Upper lobe of right lung (tissue), 1 donor: Measurements from ENCODE around the gene CNST. TPM values are rescaled to one million over a fixed set of nuclear protein-coding genes. Genes with fewer than 3 reads are reported as not detected.
A peak's percentile ranks its signal among the peaks of the same experiment; 100 is the strongest.

ENCODE experiments used
- ATAC-seq: fragments of 200-7000 bp; cut with Tn5 transposase; one replicate; pipeline ENCODE4 v1.9.1; 2020; ENCODE audit warnings: mild to moderate bottlenecking, moderate library complexity
- DNase-seq: peaks from one replicate; pipeline ENCODE4 v3.0.0-alpha.2; 2020
- H3K27ac ChIP-seq: fragments of 200-600 bp; one replicate; pipeline ENCODE4 v1.8.0; 2022
- H3K27me3 ChIP-seq: fragments of 200-600 bp; one replicate; pipeline ENCODE4 v1.8.0; 2022; ENCODE audit warnings: mild to moderate bottlenecking
- H3K36me3 ChIP-seq: fragments of 200-600 bp; one replicate; pipeline ENCODE4 v1.8.0; 2022
- H3K4me1 ChIP-seq: fragments of 200-600 bp; one replicate; pipeline ENCODE4 v1.8.0; 2022
- H3K4me3 ChIP-seq: fragments of 200-600 bp; one replicate; pipeline ENCODE4 v1.8.0; 2022; ENCODE audit warnings: mild to moderate bottlenecking
- H3K9me3 ChIP-seq: fragments of 200-600 bp; one replicate; pipeline ENCODE4 v1.8.0; 2022
- intact Hi-C: fragments of 100-400 bp; cut with DNase I; formaldehyde crosslinking; loops from one replicate; pipeline ENCODE4 v1.11.0; 2022
- total RNA-seq: library from RNA; stranded (reverse); fragmentation: NEBNext Ultra II Directional; extraction: Animal tissue kit (Norgen Biotek cat#: 25700); gene quantifications from one replicate; pipeline ENCODE4 v1.2.1, GENCODE V29; 2021
- TF ChIP-seq, protein P1 (sequence below): fragments of 200-600 bp; IDR thresholded peaks from one replicate; pipeline ENCODE4 v1.8.0; 2022; ENCODE audit warnings: antibody characterized with exemption
- donor health status: DM: no; HTN: yes; CAD: no; lungs with severe emphysema.

The CNST gene
- total RNA-seq, 1 donor from 2014 or later: 29.8 TPM

DNA sequence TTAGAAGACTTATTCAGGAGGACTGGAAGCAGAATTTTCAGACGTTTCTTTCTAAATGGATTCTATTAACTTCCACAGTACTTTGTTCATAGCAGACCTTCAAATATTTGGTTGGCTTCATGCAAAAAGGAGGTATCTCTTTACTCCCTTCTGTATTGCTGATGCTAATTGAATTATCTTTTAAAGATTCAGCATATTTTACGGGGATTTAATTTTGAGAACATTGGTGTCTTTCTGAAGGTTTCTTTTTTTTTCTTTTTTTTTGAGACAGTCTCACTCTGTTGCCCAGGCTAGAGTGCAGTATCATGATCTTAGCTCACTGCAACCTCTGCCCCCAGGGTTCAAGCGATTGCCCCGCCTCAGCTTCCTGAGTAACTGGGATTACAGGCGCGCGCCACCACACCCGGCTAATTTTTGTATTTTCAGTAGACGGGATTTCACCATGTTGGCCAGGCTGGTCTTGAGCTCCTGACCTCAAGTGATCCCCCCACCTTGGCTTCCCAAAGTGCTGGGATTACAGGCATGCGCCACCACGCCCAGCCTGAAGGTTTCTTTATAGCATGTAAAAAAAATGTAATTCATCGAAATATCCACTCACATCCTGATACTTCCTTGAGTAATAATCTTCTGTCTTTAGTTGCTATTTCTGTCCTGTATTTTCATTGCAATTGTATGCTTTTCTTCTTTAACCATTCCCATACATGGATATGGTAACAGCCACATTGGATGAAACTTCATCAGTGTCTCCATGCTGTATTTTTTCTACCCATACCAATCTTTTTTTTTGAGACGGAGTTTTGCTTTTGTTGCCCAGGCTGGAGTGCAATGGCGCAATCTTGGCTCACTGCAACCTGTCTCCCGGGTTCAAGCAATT lies 14.5 kb downstream of the CNST start:
- no peak for ATAC-seq
- no peak overlapping the region for H3K4me3 ChIP-seq
- no peaks in the 10 kb centered on the region for H3K27me3 ChIP-seq
- no peaks in the 10 kb centered on the region for H3K9me3 ChIP-seq
- intact Hi-C loops: no loop called here
- peaks cover 3% of the 10 kb centered on the region for H3K36me3 ChIP-seq
- no peak for DNase-seq
- TF ChIP-seq, protein P1, sequence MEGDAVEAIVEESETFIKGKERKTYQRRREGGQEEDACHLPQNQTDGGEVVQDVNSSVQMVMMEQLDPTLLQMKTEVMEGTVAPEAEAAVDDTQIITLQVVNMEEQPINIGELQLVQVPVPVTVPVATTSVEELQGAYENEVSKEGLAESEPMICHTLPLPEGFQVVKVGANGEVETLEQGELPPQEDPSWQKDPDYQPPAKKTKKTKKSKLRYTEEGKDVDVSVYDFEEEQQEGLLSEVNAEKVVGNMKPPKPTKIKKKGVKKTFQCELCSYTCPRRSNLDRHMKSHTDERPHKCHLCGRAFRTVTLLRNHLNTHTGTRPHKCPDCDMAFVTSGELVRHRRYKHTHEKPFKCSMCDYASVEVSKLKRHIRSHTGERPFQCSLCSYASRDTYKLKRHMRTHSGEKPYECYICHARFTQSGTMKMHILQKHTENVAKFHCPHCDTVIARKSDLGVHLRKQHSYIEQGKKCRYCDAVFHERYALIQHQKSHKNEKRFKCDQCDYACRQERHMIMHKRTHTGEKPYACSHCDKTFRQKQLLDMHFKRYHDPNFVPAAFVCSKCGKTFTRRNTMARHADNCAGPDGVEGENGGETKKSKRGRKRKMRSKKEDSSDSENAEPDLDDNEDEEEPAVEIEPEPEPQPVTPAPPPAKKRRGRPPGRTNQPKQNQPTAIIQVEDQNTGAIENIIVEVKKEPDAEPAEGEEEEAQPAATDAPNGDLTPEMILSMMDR: no peak
- H3K27ac ChIP-seq: no peak overlapping the region
- peaks cover 35% of the 10 kb centered on the region for H3K4me1 ChIP-seq

DNA sequence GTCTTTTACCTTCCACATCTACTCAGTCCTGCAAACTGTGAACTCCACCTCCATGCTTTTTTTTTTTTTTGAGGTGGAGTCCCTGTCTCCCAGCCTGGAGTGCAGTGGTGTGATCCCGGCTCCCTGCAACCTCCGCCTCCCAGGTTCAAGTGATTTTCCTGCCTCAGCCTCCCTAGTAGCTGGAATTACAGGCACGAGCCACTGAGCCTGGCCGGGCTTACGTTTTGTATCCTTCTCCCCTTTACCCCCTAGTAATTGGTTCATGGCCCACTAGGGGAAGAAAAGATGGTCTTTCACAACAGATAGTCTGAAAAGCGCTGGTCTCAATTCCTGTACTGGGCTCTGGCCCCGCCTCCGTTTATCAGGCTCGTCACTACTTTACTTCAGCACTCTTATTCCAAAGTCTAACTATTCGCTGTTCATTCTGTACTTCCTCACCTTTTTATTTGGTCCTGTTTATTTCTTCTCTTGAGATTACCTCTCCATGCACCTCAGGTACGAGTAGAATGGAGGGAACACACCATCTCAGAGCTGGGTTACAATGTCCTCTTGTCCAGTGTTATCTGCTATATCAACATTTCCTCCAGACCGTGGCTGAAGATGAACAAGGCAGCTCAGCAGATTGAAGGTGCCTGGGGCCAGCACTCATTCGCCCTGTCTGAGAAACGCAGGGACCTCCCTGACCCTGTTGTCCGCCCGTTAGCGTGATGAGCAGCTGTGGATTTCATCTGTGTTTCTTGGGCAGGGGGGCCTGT lies 16.2 kb downstream of the CNST start:
- Histone ChIP-seq H3K27ac (peak overlapping the region; percentile 58), H3K36me3 (peaks cover 3% of the 10 kb centered on the region), H3K4me3 (no peak overlapping the region), H3K27me3 (no peaks in the 10 kb centered on the region), H3K4me1 (peaks cover 43% of the 10 kb centered on the region), H3K9me3 (no peaks in the 10 kb centered on the region)
- ATAC-seq (peak; percentile 63), DNase-seq (no peak)
- intact Hi-C loops: no loop called here
- TF ChIP-seq, protein P1: no peak

DNA sequence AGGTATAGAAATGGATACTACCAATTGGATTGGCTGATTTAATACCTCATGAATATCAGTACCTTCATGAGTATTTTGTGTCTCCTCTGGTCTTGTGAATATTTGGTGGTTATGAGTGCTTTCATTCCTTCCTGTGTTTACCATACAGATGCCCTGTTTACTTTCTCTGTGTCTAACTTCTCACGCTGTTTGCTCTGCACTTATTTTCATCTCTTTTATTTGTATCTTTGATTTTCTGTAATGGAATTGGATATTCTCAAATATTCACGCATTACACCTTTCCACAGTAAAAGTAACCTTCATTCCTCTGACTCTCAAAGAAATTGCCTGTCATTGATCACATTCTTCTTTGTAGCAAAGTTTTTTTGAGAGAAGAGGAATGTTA lies 16.8 kb downstream of the CNST start:
- peak; percentile 4 for ATAC-seq
- Histone ChIP-seq H3K27ac (peak overlapping the region; percentile 58), H3K4me1 (peaks cover 49% of the 10 kb centered on the region), H3K4me3 (no peak overlapping the region), H3K9me3 (no peaks in the 10 kb centered on the region), H3K27me3 (no peaks in the 10 kb centered on the region), H3K36me3 (peaks cover 3% of the 10 kb centered on the region)
- TF ChIP-seq, protein P1: no peak
- no peak for DNase-seq
- intact Hi-C loops: no loop called here

DNA sequence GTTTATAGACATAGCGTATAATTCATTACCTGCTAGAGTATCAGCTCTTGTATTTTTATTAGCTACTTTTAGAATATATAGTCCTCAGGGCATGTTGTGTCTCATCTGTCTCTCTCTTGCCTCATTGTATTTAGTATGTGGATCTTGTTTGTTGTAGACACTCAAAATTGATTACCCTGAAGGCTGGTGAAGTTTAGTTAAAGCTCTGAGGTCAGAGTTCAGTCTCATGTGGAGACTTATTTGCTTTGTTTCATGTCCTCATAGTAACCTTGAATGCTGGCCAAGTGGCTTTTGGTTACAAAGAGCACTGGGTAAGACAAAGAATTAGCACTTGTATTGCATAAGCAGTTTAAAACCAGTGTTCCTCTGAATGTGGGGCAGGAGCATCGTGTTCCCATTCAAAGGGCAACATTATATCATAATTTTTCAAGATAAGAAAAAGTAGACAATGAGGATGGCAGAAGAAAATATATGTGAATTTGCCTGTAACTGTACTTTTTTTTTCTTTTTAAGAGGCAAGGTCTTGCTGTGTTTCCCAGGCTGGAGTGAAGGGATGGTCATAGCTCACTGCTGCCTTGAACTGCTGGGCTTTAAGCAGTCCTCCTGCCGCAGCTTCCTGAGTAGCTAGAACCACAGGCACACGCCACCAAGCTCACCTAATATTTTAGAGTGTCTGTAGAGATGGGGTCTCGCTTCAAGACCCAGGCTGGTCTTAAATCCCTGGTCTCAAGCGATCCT lies 17.4 kb downstream of the CNST start:
- intact Hi-C loops: no loop called here
- H3K9me3 ChIP-seq: no peaks in the 10 kb centered on the region
- peaks cover 49% of the 10 kb centered on the region for H3K4me1 ChIP-seq
- peaks cover 3% of the 10 kb centered on the region for H3K36me3 ChIP-seq
- DNase-seq (no peak), ATAC-seq (peak; percentile 82)
- H3K27me3 ChIP-seq: no peaks in the 10 kb centered on the region
- H3K4me3 ChIP-seq: no peak overlapping the region
- TF ChIP-seq, protein P1: no peak
- H3K27ac ChIP-seq: peak overlapping the region; percentile 58

DNA sequence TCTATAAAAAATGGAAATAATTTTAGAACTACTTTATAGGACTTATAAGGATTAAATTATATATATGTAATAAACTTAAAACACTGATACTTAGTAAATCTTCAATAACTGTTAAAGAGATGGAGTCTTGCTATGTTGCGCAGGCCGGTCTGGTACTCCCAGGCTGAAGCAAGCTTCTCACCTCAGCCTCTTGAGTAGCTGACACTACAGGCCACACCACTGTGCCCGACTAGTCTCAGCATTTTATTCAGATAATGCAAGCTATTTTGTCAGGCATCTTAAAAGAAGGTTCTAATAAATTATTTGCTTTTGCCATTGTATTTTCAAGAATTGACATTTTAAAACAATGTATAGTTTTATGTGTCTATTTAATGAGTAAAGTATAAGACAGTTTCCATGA lies 20.8 kb downstream of the CNST start:
- H3K4me3 ChIP-seq: no peak overlapping the region
- intact Hi-C loops: no loop called here
- no peak for ATAC-seq
- H3K36me3 ChIP-seq: peaks cover 7% of the 10 kb centered on the region
- H3K27me3 ChIP-seq: no peaks in the 10 kb centered on the region
- TF ChIP-seq, protein P1: no peak
- peak overlapping the region; percentile 45 for H3K27ac ChIP-seq
- DNase-seq: no peak
- H3K9me3 ChIP-seq: no peaks in the 10 kb centered on the region
- H3K4me1 ChIP-seq: peaks cover 37% of the 10 kb centered on the region
